Measurements from ENCODE around the gene FAM24B.

- TF ChIP-seq GATA2 (IDR thresholded peaks at IDR 0.05; ENCODE audit: low read depth, low read length) (no peak), GATA3 (IDR thresholded peaks at IDR 0.05; ENCODE audit: low read depth, low read length) (no peak)
These were observed 29.3 kb downstream of the FAM24B start for GRCh38 chr10:122849900-122850605.
